Tibial nerve (tissue), 3 donors: ENCODE results near the gene ITPKB.

Source experiments
- CTCF ChIP-seq, 5 experiments: fragments of 200-600 bp in 3 of 5; fragments of 450-650 bp in 2 of 5; sonication (generic) in 3 of 5; IDR thresholded peaks; one replicate each; pipeline ENCODE4 v1.5.1; 2016 to 2019; ENCODE audit warnings: antibody characterized with exemption in 5 of 5, mild to moderate bottlenecking in 3 of 5, moderate library complexity in 2 of 5
- POLR2A ChIP-seq, 2 donors: fragments of 450-650 bp; IDR thresholded peaks; one replicate each; pipeline ENCODE4 v1.6.1; 2017; ENCODE audit warnings: antibody characterized with exemption in 2 of 2, mild to moderate bottlenecking in 2 of 2, moderate library complexity in 2 of 2

- TF ChIP-seq POLR2A (IDR thresholded peaks at IDR 0.05): no peak
- TF ChIP-seq CTCF (IDR thresholded peaks at IDR 0.05): no peak
Measured at GRCh38 chr1:226675715-226676357, 63.2 kb downstream of the ITPKB start.
